H1 (cell line): Measurements from ENCODE around the gene KAT2A.

Experiments
- CHD2 ChIP-seq: IDR thresholded peaks from 2 replicates; pipeline ENCODE4 v1.6.1; 2012; ENCODE audit warnings: low read length, improper control_type of control experiment
- CTCF ChIP-seq, 3 experiments: IDR thresholded peaks; 1 replicate in 2 of 3; 2 replicates in 1 of 3; pipeline versions ENCODE4 v1.5.1 to v1.6.1; 2011; ENCODE audit warnings: low read length in 3 of 3, mild to moderate bottlenecking in 3 of 3, inconsistent platforms in 2 of 3, low read depth in 1 of 3, moderate library complexity in 1 of 3; ENCODE audit not compliant: insufficient read depth in 1 of 3; ENCODE audit errors: control extremely low read depth in 1 of 3
- GABPA ChIP-seq: IDR thresholded peaks from 2 replicates; pipeline ENCODE4 v1.6.1; 2011; ENCODE audit warnings: mild to moderate bottlenecking, low read length, moderate library complexity, borderline replicate concordance; ENCODE audit not compliant: insufficient read depth
- MAX ChIP-seq: IDR thresholded peaks from 2 replicates; pipeline ENCODE4 v1.6.1; 2012; ENCODE audit warnings: inconsistent platforms
- SP1 ChIP-seq: IDR thresholded peaks from 2 replicates; pipeline ENCODE4 v1.6.1; 2011; ENCODE audit warnings: low read depth, low read length
- YY1 ChIP-seq: IDR thresholded peaks from 2 replicates; pipeline ENCODE4 v1.6.1; 2011; ENCODE audit warnings: low read depth, mild to moderate bottlenecking, low read length

- TF ChIP-seq SP1 (no peak), GABPA (no peak), MAX (no peak), YY1 (no peak), CTCF (IDR thresholded peaks at IDR 0.05; ENCODE audit: control extremely low read depth in 1 of 3, insufficient read depth in 1 of 3, low read depth in 1 of 3, low read length in 3 of 3) (no peak), CHD2 (no peak)
Observed at GRCh38 chr17:42076797-42077559, 44.2 kb downstream of the KAT2A start.
